RPMI7951 (cell line): Measurements from ENCODE around the gene PLIN3. TPM values are rescaled to one million over a fixed set of nuclear protein-coding genes. Genes with fewer than 3 reads are reported as not detected.
A peak's percentile ranks its signal among the peaks of the same experiment; 100 is the strongest.
"Not testable (repeated sequence)": the region's sequence is repeated elsewhere in the genome, so short reads cannot be mapped to it uniquely, and the experiment has no call there.

Source experiments
- DNase-seq: peaks from one replicate; pipeline ENCODE4 v3.0.0-alpha.2; 2012; ENCODE audit warnings: low read depth
- total RNA-seq: library from RNA; depleted of rRNA; stranded (reverse); fragments of >200 nt; shearing (Covaris generic); gene quantifications from 2 replicates; pipeline ENCODE4 v1.2.3, GENCODE V29; 2014; rRNA removed

The PLIN3 gene
- total RNA-seq, 1 experiment from 2014 or later, result 194 TPM

GRCh38 chr19:4811328-4812131 lies 55.9 kb downstream of the PLIN3 start:
- DNase-seq, result peak; percentile 56

GRCh38 chr19:4807188-4807587 lies 60.3 kb downstream of the PLIN3 start:
- DNase-seq, result no peak

- no peak for DNase-seq
These were observed 61.1 kb downstream of the PLIN3 start for GRCh38 chr19:4806384-4806783.

GRCh38 chr19:4805140-4805539 lies 62.3 kb downstream of the PLIN3 start:
- DNase-seq, result not testable (repeated sequence)

- DNase-seq, result peak; percentile 46
These were observed 63.5 kb downstream of the PLIN3 start for GRCh38 chr19:4803736-4804695.

- no peak for DNase-seq
These were observed 64.8 kb downstream of the PLIN3 start for GRCh38 chr19:4802711-4803110.

- no peak for DNase-seq
These were observed 66.3 kb downstream of the PLIN3 start for GRCh38 chr19:4801085-4801619.

- DNase-seq, result no peak
These were observed 66.8 kb downstream of the PLIN3 start for GRCh38 chr19:4800591-4801081.

- DNase-seq, result peak; percentile 27
These were observed 72.1 kb downstream of the PLIN3 start for GRCh38 chr19:4795400-4795799.

- DNase-seq, result no peak
These were observed 72.5 kb downstream of the PLIN3 start for GRCh38 chr19:4794971-4795370.

- DNase-seq, result not testable (repeated sequence)
These were observed 74.2 kb downstream of the PLIN3 start for GRCh38 chr19:4793278-4793677.

GRCh38 chr19:4792866-4793195 lies 74.6 kb downstream of the PLIN3 start:
- DNase-seq, result not testable (repeated sequence)

GRCh38 chr19:4792019-4792865 lies 75.2 kb downstream of the PLIN3 start:
- not testable (repeated sequence) for DNase-seq

GRCh38 chr19:4791183-4792018 lies 76.1 kb downstream of the PLIN3 start, which contains the start of gene FEM1A:
FEM1A (plus strand) TSS chr19:4791734; CDS start chr19:4791855, 121 bp downstream.
- peak; percentile 100 for DNase-seq

Other genes with a start within 250 kb of the PLIN3 start
- 7.7 and 11.8 TPM in 2 replicates for gene TNFAIP8L1, start 228.2 kb downstream of the PLIN3 start, total RNA-seq
- 258 and 333 TPM in 2 replicates for gene MYDGF, start 197.3 kb downstream of the PLIN3 start, total RNA-seq
- gene DPP9, start 143.8 kb downstream of the PLIN3 start, total RNA-seq, result 63.3 and 69.9 TPM in 2 replicates
- gene FEM1A, start 75.9 kb downstream of the PLIN3 start, total RNA-seq, result 6.1 and 6.7 TPM in 2 replicates
- 2.4 and 2.5 TPM in 2 replicates for gene TICAM1, start 36.0 kb downstream of the PLIN3 start, total RNA-seq
- not detected in 2 replicates for gene ARRDC5, start 35.2 kb upstream of the PLIN3 start, total RNA-seq
- gene UHRF1, start 41.8 kb upstream of the PLIN3 start, total RNA-seq, result 37.6 and 37.7 TPM in 2 replicates
- 6.2 and 6.8 TPM in 2 replicates for gene KDM4B, start 101.4 kb upstream of the PLIN3 start, total RNA-seq